HEK293T (cell line): ENCODE measurements around the gene HDAC11.

ENCODE experiments used
- CTCF ChIA-PET: fragments of 350-600 bp; formaldehyde crosslinking; extraction: SDS; loops from one replicate; lab custom pipeline; 2021; ENCODE audit warnings: antibody characterized with exemption, inconsistent platforms; lab: Yijun Ruan, JAX
- POLR2A ChIA-PET: fragments of 350-600 bp; formaldehyde crosslinking; extraction: SDS; loops from one replicate; lab custom pipeline; 2020; ENCODE audit warnings: antibody characterized with exemption, inconsistent platforms; lab: Yijun Ruan, JAX
- DNase-seq: peaks from one replicate; pipeline ENCODE4 v3.0.0; 2012; ENCODE audit warnings: mixed read lengths; ENCODE audit errors: extremely low spot score
- ARNT ChIP-seq: fragments of 450-650 bp; IDR thresholded peaks from 2 replicates; pipeline ENCODE4 v1.6.1; 2017; ENCODE audit warnings: mild to moderate bottlenecking
- BHLHE40 ChIP-seq: fragments of 450-650 bp; IDR thresholded peaks from 2 replicates; pipeline ENCODE4 v1.6.1; 2016; ENCODE audit warnings: mild to moderate bottlenecking, moderate library complexity, borderline replicate concordance
- CTBP1 ChIP-seq: fragments of 450-650 bp; IDR thresholded peaks from 2 replicates; pipeline ENCODE4 v1.6.1; 2016; ENCODE audit warnings: borderline replicate concordance
- ELF4 ChIP-seq: fragments of 450-650 bp; IDR thresholded peaks from 2 replicates; pipeline ENCODE4 v1.6.1; 2017; ENCODE audit warnings: antibody characterized with exemption
- FOXA1 ChIP-seq: fragments of 450-650 bp; IDR thresholded peaks from 2 replicates; pipeline ENCODE4 v1.6.1; 2016; ENCODE audit warnings: mild to moderate bottlenecking
- FOXK2 ChIP-seq: fragments of 450-650 bp; IDR thresholded peaks from 2 replicates; pipeline ENCODE4 v1.6.1; 2016; ENCODE audit warnings: mild to moderate bottlenecking
- FOXM1 ChIP-seq: fragments of 450-650 bp; IDR thresholded peaks from 2 replicates; pipeline ENCODE4 v1.6.1; 2017; ENCODE audit warnings: mild to moderate bottlenecking, borderline replicate concordance
- HDGF ChIP-seq: fragments of 450-650 bp; IDR thresholded peaks from 2 replicates; pipeline ENCODE4 v1.6.1; 2017; ENCODE audit warnings: antibody characterized with exemption, borderline replicate concordance
- L3MBTL2 ChIP-seq: fragments of 450-650 bp; conservative IDR thresholded peaks from 2 replicates; pipeline ENCODE4 v1.6.1; 2016; ENCODE audit warnings: mild to moderate bottlenecking
- LEF1 ChIP-seq: fragments of 450-650 bp; IDR thresholded peaks from 2 replicates; pipeline ENCODE4 v1.6.1; 2017; ENCODE audit warnings: mild to moderate bottlenecking, borderline replicate concordance
- NFRKB ChIP-seq: fragments of 450-650 bp; IDR thresholded peaks from 2 replicates; pipeline ENCODE4 v1.6.1; 2016; ENCODE audit warnings: mild to moderate bottlenecking, moderate library complexity
- SP1 ChIP-seq: fragments of 450-650 bp; IDR thresholded peaks from 2 replicates; pipeline ENCODE4 v1.6.1; 2017
- SUZ12 ChIP-seq: fragments of 450-650 bp; IDR thresholded peaks from 2 replicates; pipeline ENCODE4 v1.6.1; 2016; ENCODE audit warnings: mild to moderate bottlenecking
- TARDBP ChIP-seq: fragments of 450-650 bp; IDR thresholded peaks from 2 replicates; pipeline ENCODE4 v1.6.1; 2016
- ZNF384 ChIP-seq: fragments of 450-650 bp; IDR thresholded peaks from 2 replicates; pipeline ENCODE4 v1.6.1; 2016
- TF ChIP-seq, protein P1 (sequence below): fragments of 450-650 bp; IDR thresholded peaks from 2 replicates; pipeline ENCODE4 v1.6.1; 2016

Gene HDAC11

DNA sequence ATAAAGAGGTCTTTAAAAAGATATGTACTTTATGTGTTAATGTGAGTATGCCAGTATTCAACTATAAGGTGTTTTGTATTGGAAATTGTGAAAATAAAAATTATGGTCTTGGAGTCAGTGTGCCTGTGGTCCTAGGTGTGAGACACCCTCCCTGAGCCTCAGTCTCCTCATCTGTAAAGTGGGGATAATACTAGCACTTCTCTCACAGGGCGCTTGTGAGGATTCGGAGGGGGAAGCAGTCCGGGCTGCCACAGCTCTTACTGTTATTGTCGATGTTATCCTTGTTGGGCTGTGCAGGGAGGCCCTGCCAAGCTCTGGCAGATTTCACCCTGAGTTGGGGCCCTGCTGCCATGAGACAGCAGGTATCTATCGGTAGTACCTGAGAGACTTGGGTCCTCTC is 42.1 kb downstream of the HDAC11 start:
- no peak for TF ChIP-seq FOXA1
- no peak for TF ChIP-seq ELF4
- TF ChIP-seq FOXM1, result no peak
- no peak for TF ChIP-seq HDGF
- TF ChIP-seq LEF1, result no peak
- no peak for TF ChIP-seq CTBP1
- TF ChIP-seq NFRKB, result no peak
- TF ChIP-seq, protein P1, sequence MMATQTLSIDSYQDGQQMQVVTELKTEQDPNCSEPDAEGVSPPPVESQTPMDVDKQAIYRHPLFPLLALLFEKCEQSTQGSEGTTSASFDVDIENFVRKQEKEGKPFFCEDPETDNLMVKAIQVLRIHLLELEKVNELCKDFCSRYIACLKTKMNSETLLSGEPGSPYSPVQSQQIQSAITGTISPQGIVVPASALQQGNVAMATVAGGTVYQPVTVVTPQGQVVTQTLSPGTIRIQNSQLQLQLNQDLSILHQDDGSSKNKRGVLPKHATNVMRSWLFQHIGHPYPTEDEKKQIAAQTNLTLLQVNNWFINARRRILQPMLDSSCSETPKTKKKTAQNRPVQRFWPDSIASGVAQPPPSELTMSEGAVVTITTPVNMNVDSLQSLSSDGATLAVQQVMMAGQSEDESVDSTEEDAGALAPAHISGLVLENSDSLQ, result no peak
- TF ChIP-seq BHLHE40, result no peak
- TF ChIP-seq FOXK2, result no peak
- TF ChIP-seq L3MBTL2, result no peak
- no peak for TF ChIP-seq ZNF384
- no peak for TF ChIP-seq SUZ12
- TF ChIP-seq TARDBP, result no peak
- no peak for TF ChIP-seq SP1
- no peak for DNase-seq
- ChIA-PET CTCF (no interaction called here), POLR2A (no interaction called here)

- TF ChIP-seq TARDBP (no peak), L3MBTL2 (no peak), CTBP1 (no peak), NFRKB (no peak), BHLHE40 (no peak), FOXK2 (no peak), FOXM1 (no peak), ZNF384 (no peak), ARNT (no peak), ELF4 (no peak), SUZ12 (no peak)
- TF ChIP-seq, protein P1, result no peak
- ChIA-PET CTCF (interaction anchor here (1.3 kb wide), 1 partner anchor 123 kb away, joined by 3 read pairs; no protein-coding TSS in a partner anchor), POLR2A (no interaction called here)
- no peak for DNase-seq
Observed at GRCh38 chr3:13524979-13525669, 45.0 kb downstream of the HDAC11 start.

DNA sequence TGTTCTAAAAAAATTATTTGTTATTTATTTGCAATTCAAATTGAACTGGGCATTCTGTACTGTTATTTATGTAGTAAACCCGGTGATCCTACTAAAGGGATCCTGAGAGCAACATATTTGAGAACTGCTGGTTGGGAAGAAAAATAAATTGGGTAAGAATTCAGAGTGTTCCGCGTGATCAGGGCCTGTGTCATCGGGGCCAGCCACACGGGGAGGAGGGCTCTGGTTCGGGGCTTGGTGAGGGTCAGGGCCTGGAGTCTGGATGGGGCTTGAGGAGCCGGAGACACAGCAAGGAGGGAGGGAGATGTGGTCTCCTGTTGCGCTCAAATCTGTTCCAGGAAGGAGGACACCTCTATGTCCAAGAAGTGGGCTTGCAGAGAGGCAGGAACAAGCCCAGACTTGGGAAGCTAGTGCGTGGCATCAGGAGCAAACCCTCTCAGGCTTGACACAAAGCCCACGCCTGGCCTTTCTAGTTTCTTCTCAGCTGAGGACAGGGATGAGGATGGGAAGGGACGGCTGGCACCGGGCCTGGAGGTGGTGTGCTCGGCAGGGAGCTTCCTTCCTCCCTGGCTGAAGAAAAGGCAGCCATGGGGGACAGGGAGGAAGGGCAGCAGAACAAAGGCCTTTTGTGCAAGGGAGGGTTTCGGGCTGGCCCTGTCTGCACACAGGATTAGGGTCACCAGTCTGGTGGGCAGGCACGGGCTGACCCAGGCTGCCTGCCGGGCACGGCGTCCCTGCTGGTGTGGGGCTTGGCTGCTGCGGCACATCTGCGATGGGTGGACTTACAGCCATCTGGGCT is 45.9 kb downstream of the HDAC11 start:
- no peak for TF ChIP-seq HDGF
- no peak for TF ChIP-seq FOXM1
- no peak for TF ChIP-seq BHLHE40
- no peak for TF ChIP-seq FOXA1
- TF ChIP-seq NFRKB, result no peak
- no peak for TF ChIP-seq CTBP1
- no peak for TF ChIP-seq FOXK2
- TF ChIP-seq ARNT, result no peak
- no peak for DNase-seq
- ChIA-PET CTCF (interaction anchor here (1.3 kb wide), 1 partner anchor 122 kb away, joined by 3 read pairs; no protein-coding TSS in a partner anchor), POLR2A (no interaction called here)

- ChIA-PET POLR2A (no interaction called here), CTCF (no interaction called here)
- no peak for DNase-seq
- no peak for TF ChIP-seq SP1
- no peak for TF ChIP-seq CTBP1
- no peak for TF ChIP-seq FOXM1
- no peak for TF ChIP-seq LEF1
- no peak for TF ChIP-seq FOXA1
- TF ChIP-seq NFRKB, result no peak
- no peak for TF ChIP-seq HDGF
- no peak for TF ChIP-seq TARDBP
- TF ChIP-seq SUZ12, result no peak
- TF ChIP-seq ELF4, result no peak
- TF ChIP-seq ZNF384, result no peak
- no peak for TF ChIP-seq BHLHE40
- TF ChIP-seq, protein P1, result no peak
- TF ChIP-seq ARNT, result no peak
- TF ChIP-seq L3MBTL2, result no peak
- no peak for TF ChIP-seq FOXK2
Observed at GRCh38 chr3:13526626-13526949, 46.5 kb downstream of the HDAC11 start.

DNA sequence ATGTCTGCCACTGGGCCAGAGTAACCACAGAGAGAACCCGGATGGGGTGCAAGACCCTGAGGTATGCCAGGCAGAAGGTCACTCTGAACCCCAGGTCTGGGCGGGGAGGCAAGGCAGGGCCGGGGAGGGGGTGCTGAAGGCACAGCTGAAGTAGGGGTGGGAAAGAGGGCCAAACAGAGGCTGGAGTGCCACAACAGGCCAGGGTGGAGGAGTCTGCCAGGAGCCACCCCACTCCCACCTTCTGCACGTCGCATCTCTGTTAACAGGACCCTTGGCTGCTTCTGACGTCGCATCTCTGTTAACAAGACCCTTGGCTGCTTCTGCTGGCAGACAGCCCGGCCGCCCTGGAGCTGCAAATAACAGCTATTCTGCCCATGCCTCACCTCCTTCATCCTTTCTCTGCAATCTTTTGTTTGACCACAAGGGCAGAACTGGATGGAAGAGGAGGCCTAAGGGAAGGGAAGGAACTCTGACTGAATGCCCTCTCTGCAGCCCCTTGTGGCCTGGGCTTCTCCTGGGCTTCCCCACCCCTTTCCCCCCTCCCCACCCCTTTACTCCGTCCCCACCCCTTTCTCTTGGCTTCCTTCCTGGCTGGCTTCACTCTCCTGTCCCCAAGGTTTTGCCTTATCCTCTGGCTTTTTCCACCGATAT is 48.2 kb downstream of the HDAC11 start:
- peak; percentile 69 for DNase-seq
- ChIA-PET POLR2A (no interaction called here), CTCF (interaction anchor here (0.6 kb wide), 1 partner anchor 899 kb away, joined by 3 read pairs; no protein-coding TSS in a partner anchor)
- no peak for TF ChIP-seq SUZ12
- no peak for TF ChIP-seq ZNF384
- TF ChIP-seq FOXM1, result no peak
- TF ChIP-seq ELF4, result no peak
- TF ChIP-seq SP1, result no peak
- no peak for TF ChIP-seq HDGF
- TF ChIP-seq TARDBP, result no peak
- TF ChIP-seq FOXA1, result no peak
- TF ChIP-seq FOXK2, result no peak
